Measurements from ENCODE around the gene MRPL46. TPM values are rescaled to one million over a fixed set of nuclear protein-coding genes. Genes with fewer than 3 reads are reported as not detected.

Gene MRPL46
- total and polyA plus RNA-seq, 2 of the 13 experiments (the other 11 are each of a cell fraction or from before 2014, with no cell fraction given) = 62.9 to 79.2 TPM

Other genes starting within 250 kb of the MRPL46 start
- not detected in 2 replicates for gene NTRK3, start 210.6 kb downstream of the MRPL46 start, total RNA-seq (2016; rRNA removed; fragmentation: Illumina TruSeq; extraction: Trizol)
- gene NTRK3, start 210.6 kb downstream of the MRPL46 start, polyA plus RNA-seq (2011; rRNA removed) = not detected in 2 replicates
- gene MRPS11, start 320 bp upstream of the MRPL46 start, total RNA-seq (2016; rRNA removed; fragmentation: Illumina TruSeq; extraction: Trizol) = 72.7 and 94.1 TPM in 2 replicates
- gene MRPS11, start 320 bp upstream of the MRPL46 start, polyA plus RNA-seq (2011; rRNA removed) = 47.7 and 50.1 TPM in 2 replicates
- gene DET1, start 79.3 kb upstream of the MRPL46 start, total RNA-seq (2016; rRNA removed; fragmentation: Illumina TruSeq; extraction: Trizol) = 2.1 and 2.2 TPM in 2 replicates
- 4.2 and 5.3 TPM in 2 replicates for gene DET1, start 79.3 kb upstream of the MRPL46 start, polyA plus RNA-seq (2011; rRNA removed)
- 115 and 118 TPM in 2 replicates for gene AEN, start 154.0 kb upstream of the MRPL46 start, total RNA-seq (2016; rRNA removed; fragmentation: Illumina TruSeq; extraction: Trizol)
- gene AEN, start 154.0 kb upstream of the MRPL46 start, polyA plus RNA-seq (2011; rRNA removed) = 51.3 and 55.2 TPM in 2 replicates
- 6.3 and 10.5 TPM in 2 replicates for gene ISG20, start 171.6 kb upstream of the MRPL46 start, total RNA-seq (2016; rRNA removed; fragmentation: Illumina TruSeq; extraction: Trizol)
- 31.5 and 50.8 TPM in 2 replicates for gene ISG20, start 171.6 kb upstream of the MRPL46 start, polyA plus RNA-seq (2011; rRNA removed)